Endothelial cell of umbilical vein (primary cell): ENCODE measurements around the gene NCS1.

Source experiments
- CTCF ChIP-seq, 2 donors: IDR thresholded peaks; 1 replicate in 1 of 2; 2 replicates in 1 of 2; pipeline ENCODE4 v1.5.1; 2011; ENCODE audit warnings: low read length in 2 of 2, mild to moderate bottlenecking in 2 of 2, moderate library complexity in 2 of 2, control low read depth in 1 of 2, inconsistent platforms in 1 of 2, low read depth in 1 of 2; ENCODE audit not compliant: insufficient read depth in 1 of 2; ENCODE audit errors: extremely low read depth in 1 of 2
- EZH2 ChIP-seq: IDR thresholded peaks from 2 replicates; pipeline ENCODE4 v1.6.1; 2012; ENCODE audit warnings: borderline replicate concordance, low read depth, mild to moderate bottlenecking, moderate library complexity, low read length, inconsistent platforms; ENCODE audit not compliant: severe bottlenecking
- POLR2A ChIP-seq: IDR thresholded peaks from 2 replicates; pipeline ENCODE4 v1.6.1; 2012; ENCODE audit warnings: low read depth, mild to moderate bottlenecking, control low read depth, low read length
- TF ChIP-seq, protein P1 (sequence below): IDR thresholded peaks from 2 replicates; pipeline ENCODE4 v1.6.1; 2011; ENCODE audit not compliant: insufficient read depth, insufficient read length

DNA sequence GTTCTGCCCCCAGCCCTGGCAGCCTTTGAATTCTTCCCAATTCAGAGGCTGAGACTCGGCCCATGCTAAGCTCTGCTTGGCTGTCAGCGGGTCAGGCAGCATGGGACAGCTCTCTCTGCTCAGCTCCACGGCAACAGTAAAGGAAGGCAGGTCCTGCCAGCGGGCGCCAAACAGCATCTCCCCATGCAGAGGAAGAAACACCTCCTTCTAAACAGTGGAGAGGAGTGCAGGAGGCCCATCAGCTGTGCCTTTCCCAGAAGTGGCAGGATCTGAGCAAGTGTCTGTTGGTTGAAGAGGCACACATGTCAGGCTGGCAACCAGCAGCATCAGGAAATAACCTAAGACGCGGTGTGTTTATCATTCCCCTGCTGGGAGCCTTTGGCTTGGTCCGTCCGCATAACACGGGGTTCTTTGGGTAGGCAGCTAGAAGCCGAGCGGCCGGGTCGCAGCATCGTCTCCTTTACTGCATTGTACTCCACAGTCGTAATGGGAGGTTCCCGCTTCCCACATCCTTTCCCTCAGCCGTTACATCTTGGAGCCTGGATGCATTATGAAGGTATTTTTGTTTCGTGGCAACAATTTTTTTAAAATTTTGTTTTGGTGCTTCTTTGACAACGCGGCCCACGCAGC, 42.7 kb upstream of the NCS1 start:
- TF ChIP-seq EZH2 (no peak), POLR2A (no peak), CTCF (IDR thresholded peaks at IDR 0.05; ENCODE audit: extremely low read depth in 1 of 2, insufficient read depth in 1 of 2, low read depth in 1 of 2, low read length in 2 of 2) (no peak)
- TF ChIP-seq, protein P1, sequence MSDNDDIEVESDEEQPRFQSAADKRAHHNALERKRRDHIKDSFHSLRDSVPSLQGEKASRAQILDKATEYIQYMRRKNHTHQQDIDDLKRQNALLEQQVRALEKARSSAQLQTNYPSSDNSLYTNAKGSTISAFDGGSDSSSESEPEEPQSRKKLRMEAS: no peak
